Adrenal gland (tissue), 12 donors: ENCODE measurements around the gene TBC1D16. TPM values are rescaled to one million over a fixed set of nuclear protein-coding genes. Genes with fewer than 3 reads are reported as not detected.

Source experiments
- DNase-seq, 7 donors: peaks; one replicate each; pipeline ENCODE4 v3.0.0-alpha.2; 2019 to 2020
- H3K27ac ChIP-seq, 5 donors: fragments of 200-600 bp; sonication (generic) in 4 of 5; 1 replicate in 3 of 5; 2 replicates in 2 of 5; pipeline versions ENCODE4 v1.5.1 to v1.8.0; 2016 to 2020; ENCODE audit warnings: mild to moderate bottlenecking in 1 of 5
- H3K27me3 ChIP-seq: fragments of 200-600 bp; 2 replicates; pipeline ENCODE4 v1.8.0; 2021
- H3K36me3 ChIP-seq, 2 donors: fragments of 200-600 bp; replicated peaks in 1 of 2; 1 replicate in 1 of 2; 2 replicates in 1 of 2; pipeline versions ENCODE4 v1.5.1 to v1.8.0; 2018 to 2022
- H3K4me1 ChIP-seq, 2 donors: fragments of 200-600 bp; replicated peaks in 1 of 2; 1 replicate in 1 of 2; 2 replicates in 1 of 2; pipeline versions ENCODE4 v1.5.1 to v1.8.0; 2018 to 2021
- H3K4me3 ChIP-seq, 4 donors: fragments of 200-600 bp; sonication (generic) in 3 of 4; one replicate each; pipeline ENCODE4 v1.5.1; 2016 to 2018
- H3K9me3 ChIP-seq, 3 donors: fragments of 200-600 bp; sonication (generic) in 1 of 3; replicated peaks in 1 of 3; 1 replicate in 2 of 3; 2 replicates in 1 of 3; pipeline versions ENCODE4 v1.5.1 to v1.8.0; 2016 to 2021
- POLR2A ChIP-seq, 2 donors: fragments of 450-650 bp; IDR thresholded peaks; one replicate each; pipeline ENCODE4 v1.6.1; 2017; ENCODE audit warnings: antibody characterized with exemption in 2 of 2, mild to moderate bottlenecking in 2 of 2, moderate library complexity in 1 of 2
- WGBS, 4 donors: extraction: QIAGEN DNeasy Blood & Tissue Kit in 2 of 4; methylation state at CpG; one replicate each; pipeline versions ENCODE4 v1.1.5 to v1.1.7; 2013 to 2017; 5-methylcytosine and 5-hydroxymethylcytosine counted together
- intact Hi-C, 2 donors: fragments of 100-400 bp; cut with DNase I; formaldehyde crosslinking; loops; one replicate each; pipeline versions ENCODE4 v1.14.1 to v1.15.0; 2022 to 2023
- polyA plus RNA-seq, 3 donors: library from polyadenylated mRNA; stranded (reverse); fragments of 200-250 nt in 2 of 3; fragments of 350-450 nt in 1 of 3; fragmentation: Illumina TruSeq in 1 of 3; extraction: RNeasy Lipid Tissue Mini Kit (QIAGEN cat#74804) in 1 of 3; gene quantifications; one replicate each; pipeline ENCODE4 v1.2.3, GENCODE V29; 2013 to 2014
- total RNA-seq, 9 donors: library from RNA; depleted of rRNA in 4 of 9; stranded (reverse); fragments of >200 nt in 4 of 9; fragments of 120-200 nt in 1 of 9; fragmentation: NEBNext Ultra II Directional in 1 of 9; extraction: Animal tissue kit (Norgen Biotek cat#: 25700) in 1 of 9; gene quantifications; one replicate each; pipeline versions ENCODE4 v1.1.0 to v1.2.4, GENCODE V29; 2013 to 2023
- TF ChIP-seq, protein P1 (sequence below), 6 experiments: fragments of 450-650 bp in 4 of 6; fragments of 200-600 bp in 2 of 6; sonication (generic) in 1 of 6; IDR thresholded peaks; 1 replicate in 5 of 6; 2 replicates in 1 of 6; pipeline versions ENCODE4 v1.5.1 to v1.8.0; 2016 to 2021; ENCODE audit warnings: antibody characterized with exemption in 6 of 6, mild to moderate bottlenecking in 2 of 6, moderate library complexity in 1 of 6
- donor health status: healthy with polysubstance abuse.
- donor health status: Bipolar disorder and iron deficiency.
- donor health status: DM: yes; HTN: yes; CAD: no.
- donor health status: DM: no; HTN: no; CAD: no.
- donor health status: DM: no; HTN: no; CAD: no.
- donor health status: DM: yes; HTN: yes; CAD: no.

TBC1D16 gene
- total and polyA plus RNA-seq, 12 donors: 4.2 to 62.5 (median 29.5) TPM

GRCh38 chr17:79914813-79915740 is 120.6 kb downstream of the TBC1D16 start:
- Histone ChIP-seq H3K36me3 (no peaks in the 10 kb centered on the region), H3K4me3 (no peak overlapping the region), H3K4me1 (peaks cover 3 to 8% of the 10 kb centered on the region in 2 donors), H3K9me3 (no peaks in the 10 kb centered on the region), H3K27ac (no peak overlapping the region), H3K27me3 (no peaks in the 10 kb centered on the region)
- 53 to 65% (median 56%) methylated on average over 15 to 19 of the region's 19 CpGs for whole genome bisulfite sequencing, 4 donors
- TF ChIP-seq, protein P1, sequence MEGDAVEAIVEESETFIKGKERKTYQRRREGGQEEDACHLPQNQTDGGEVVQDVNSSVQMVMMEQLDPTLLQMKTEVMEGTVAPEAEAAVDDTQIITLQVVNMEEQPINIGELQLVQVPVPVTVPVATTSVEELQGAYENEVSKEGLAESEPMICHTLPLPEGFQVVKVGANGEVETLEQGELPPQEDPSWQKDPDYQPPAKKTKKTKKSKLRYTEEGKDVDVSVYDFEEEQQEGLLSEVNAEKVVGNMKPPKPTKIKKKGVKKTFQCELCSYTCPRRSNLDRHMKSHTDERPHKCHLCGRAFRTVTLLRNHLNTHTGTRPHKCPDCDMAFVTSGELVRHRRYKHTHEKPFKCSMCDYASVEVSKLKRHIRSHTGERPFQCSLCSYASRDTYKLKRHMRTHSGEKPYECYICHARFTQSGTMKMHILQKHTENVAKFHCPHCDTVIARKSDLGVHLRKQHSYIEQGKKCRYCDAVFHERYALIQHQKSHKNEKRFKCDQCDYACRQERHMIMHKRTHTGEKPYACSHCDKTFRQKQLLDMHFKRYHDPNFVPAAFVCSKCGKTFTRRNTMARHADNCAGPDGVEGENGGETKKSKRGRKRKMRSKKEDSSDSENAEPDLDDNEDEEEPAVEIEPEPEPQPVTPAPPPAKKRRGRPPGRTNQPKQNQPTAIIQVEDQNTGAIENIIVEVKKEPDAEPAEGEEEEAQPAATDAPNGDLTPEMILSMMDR (IDR thresholded peaks at IDR 0.05): no peak
- no peak for TF ChIP-seq POLR2A (IDR thresholded peaks at IDR 0.05)
- DNase-seq: no peak
- intact Hi-C loops: loop anchor here (5.0 kb wide), 2 partner anchors 123 to 133 kb away; no protein-coding TSS in a partner anchor

GRCh38 chr17:79913896-79914812 is 121.5 kb downstream of the TBC1D16 start:
- Histone ChIP-seq H3K27me3 (no peaks in the 10 kb centered on the region), H3K27ac (no peak overlapping the region), H3K4me1 (peaks cover 3 to 4% of the 10 kb centered on the region in 2 donors), H3K4me3 (no peak overlapping the region), H3K36me3 (no peaks in the 10 kb centered on the region), H3K9me3 (no peaks in the 10 kb centered on the region)
- 83 to 86% (median 85%) methylated on average over 11 to 20 of the region's 20 CpGs for WGBS, 4 donors
- intact Hi-C loops: no loop called here
- no peak for DNase-seq
- TF ChIP-seq, protein P1 (IDR thresholded peaks at IDR 0.05): no peak
- no peak for TF ChIP-seq POLR2A (IDR thresholded peaks at IDR 0.05)

- H3K36me3 ChIP-seq: no peaks in the 10 kb centered on the region
- H3K4me3 ChIP-seq: no peak overlapping the region
- WGBS, 4 donors: 86 to 96% (median 90%) methylated on average over 3 to 9 of the region's 9 CpGs
- no peak for TF ChIP-seq POLR2A (IDR thresholded peaks at IDR 0.05)
- TF ChIP-seq, protein P1 (IDR thresholded peaks at IDR 0.05): no peak
- H3K27me3 ChIP-seq: no peaks in the 10 kb centered on the region
- H3K27ac ChIP-seq: no peak overlapping the region
- no peak for DNase-seq
- H3K9me3 ChIP-seq: no peaks in the 10 kb centered on the region
- intact Hi-C loops: no loop called here
- H3K4me1 ChIP-seq: no peaks in the 10 kb centered on the region
Measured at GRCh38 chr17:79913451-79913850, 122.2 kb downstream of the TBC1D16 start.
